ENCODE data around the gene RPRD1B. TPM values are rescaled to one million over a fixed set of nuclear protein-coding genes. Genes with fewer than 3 reads are reported as not detected.
"Not testable (repeated sequence)": the region's sequence is repeated elsewhere in the genome, so short reads cannot be mapped to it uniquely, and the experiment has no call there.

RPRD1B gene
- total RNA-seq, 4 donors from 2014 or later, result 15.2 to 25.9 (median 23.6) TPM

DNA sequence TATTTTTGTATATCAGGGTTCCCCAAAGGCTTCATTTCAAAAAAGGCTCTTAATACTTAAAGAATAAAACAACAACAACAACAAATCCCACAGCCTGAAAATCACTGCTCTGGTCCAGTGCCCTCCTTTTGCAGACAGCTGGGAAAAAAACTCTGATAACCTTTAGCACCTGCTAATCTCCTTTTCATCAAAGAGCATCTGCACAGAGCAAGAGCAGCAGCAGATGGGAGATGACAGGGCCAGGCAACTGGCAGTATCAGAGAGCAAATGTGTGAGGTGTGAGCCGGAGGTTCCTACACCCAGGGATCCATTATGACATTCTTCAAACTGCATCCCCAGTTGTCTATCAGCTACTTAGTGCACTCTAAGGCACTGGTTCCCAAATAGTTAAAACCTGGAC lies 26.0 kb upstream of the RPRD1B start:
- no peaks in the 10 kb centered on the region for H3K27me3 ChIP-seq
- no peak overlapping the region for H3K4me3 ChIP-seq
- DNase-seq, result no peak
- H3K36me3 ChIP-seq, result peaks cover 0 to 64% (median 4%) of the 10 kb centered on the region in 3 donors
- TF ChIP-seq POLR2A (IDR thresholded peaks at IDR 0.05), result no peak
- TF ChIP-seq, protein P1, sequence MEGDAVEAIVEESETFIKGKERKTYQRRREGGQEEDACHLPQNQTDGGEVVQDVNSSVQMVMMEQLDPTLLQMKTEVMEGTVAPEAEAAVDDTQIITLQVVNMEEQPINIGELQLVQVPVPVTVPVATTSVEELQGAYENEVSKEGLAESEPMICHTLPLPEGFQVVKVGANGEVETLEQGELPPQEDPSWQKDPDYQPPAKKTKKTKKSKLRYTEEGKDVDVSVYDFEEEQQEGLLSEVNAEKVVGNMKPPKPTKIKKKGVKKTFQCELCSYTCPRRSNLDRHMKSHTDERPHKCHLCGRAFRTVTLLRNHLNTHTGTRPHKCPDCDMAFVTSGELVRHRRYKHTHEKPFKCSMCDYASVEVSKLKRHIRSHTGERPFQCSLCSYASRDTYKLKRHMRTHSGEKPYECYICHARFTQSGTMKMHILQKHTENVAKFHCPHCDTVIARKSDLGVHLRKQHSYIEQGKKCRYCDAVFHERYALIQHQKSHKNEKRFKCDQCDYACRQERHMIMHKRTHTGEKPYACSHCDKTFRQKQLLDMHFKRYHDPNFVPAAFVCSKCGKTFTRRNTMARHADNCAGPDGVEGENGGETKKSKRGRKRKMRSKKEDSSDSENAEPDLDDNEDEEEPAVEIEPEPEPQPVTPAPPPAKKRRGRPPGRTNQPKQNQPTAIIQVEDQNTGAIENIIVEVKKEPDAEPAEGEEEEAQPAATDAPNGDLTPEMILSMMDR (IDR thresholded peaks at IDR 0.05), result no peak
- intact Hi-C loops (cut with DNase I), result no loop called here
- H3K4me1 ChIP-seq, result no peaks in the 10 kb centered on the region
- 100% methylated on average over 1 of the region's 1 CpG for WGBS, 2 donors
- no peak overlapping the region for H3K27ac ChIP-seq
- H3K9me3 ChIP-seq, result no peaks in the 10 kb centered on the region

DNA sequence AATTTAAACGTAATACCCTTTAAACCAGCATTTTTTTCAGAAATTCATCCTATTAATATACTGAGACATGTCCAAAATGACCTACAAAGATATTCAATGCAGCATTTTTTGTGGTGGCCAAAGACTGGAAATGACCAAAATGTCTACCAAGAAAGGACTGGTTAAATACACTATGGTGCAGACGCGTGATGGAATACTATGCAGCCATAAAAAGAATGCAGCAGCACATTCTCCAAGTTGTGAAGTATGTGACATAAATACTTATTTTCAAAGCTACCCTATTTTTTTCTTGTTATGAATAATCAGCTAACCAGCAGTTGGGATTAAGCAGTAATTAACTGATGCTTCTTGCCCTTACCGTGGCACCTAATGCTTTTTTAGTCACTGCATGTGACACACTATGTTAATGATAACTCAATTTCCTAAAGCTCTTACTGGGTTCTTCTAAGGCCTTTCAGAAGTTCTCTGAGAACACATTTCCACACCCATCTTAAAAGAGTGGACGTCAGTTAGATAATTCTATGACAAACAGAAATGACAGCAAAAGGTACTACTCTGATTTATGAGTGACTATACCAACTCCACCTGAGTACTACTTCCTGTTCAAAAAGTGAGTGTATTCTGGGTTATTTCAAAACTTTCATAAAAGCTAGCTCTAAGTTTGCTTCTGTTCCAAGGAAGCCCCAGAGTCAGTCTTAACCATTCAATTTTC lies 25.2 kb upstream of the RPRD1B start:
- intact Hi-C loops (cut with DNase I), result no loop called here
- no peak for DNase-seq
- whole genome bisulfite sequencing, 2 donors, result 75 to 79% methylated on average over 5 of the region's 5 CpGs
- Histone ChIP-seq H3K36me3 (peaks cover 2 to 64% (median 12%) of the 10 kb centered on the region in 3 donors), H3K9me3 (no peaks in the 10 kb centered on the region), H3K27me3 (no peaks in the 10 kb centered on the region), H3K27ac (no peak overlapping the region), H3K4me1 (no peaks in the 10 kb centered on the region), H3K4me3 (no peak overlapping the region)
- no peak for TF ChIP-seq POLR2A (IDR thresholded peaks at IDR 0.05)
- TF ChIP-seq, protein P1 (IDR thresholded peaks at IDR 0.05), result no peak

DNA sequence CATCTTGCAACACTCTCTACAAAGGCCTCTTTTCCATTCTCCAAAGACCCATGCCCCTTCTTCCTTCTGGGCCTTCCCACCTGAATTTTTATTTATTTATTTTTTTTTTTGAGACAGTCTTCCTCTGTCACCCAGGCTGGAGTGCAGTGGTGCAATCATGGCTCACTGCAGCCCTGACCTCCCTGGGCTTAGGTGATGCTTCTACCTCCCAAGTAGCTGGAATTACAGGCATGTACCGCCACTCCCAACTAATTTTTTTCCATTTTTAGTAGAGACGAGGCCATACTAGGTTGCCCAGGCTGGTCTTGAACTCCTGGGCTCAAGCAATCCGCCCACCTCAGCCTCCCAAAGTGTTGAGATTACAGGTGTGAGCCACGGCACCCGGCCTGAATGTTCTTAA lies 24.1 kb upstream of the RPRD1B start:
- H3K27ac ChIP-seq; H3K4me1 ChIP-seq; H3K9me3 ChIP-seq; H3K4me3 ChIP-seq; DNase-seq; intact Hi-C loops (cut with DNase I); H3K27me3 ChIP-seq: not testable (repeated sequence)
- 93 to 94% methylated on average over 5 of the region's 5 CpGs for WGBS, 2 donors
- peaks cover 3 to 64% (median 12%) of the 10 kb centered on the region in 3 donors for H3K36me3 ChIP-seq

DNA sequence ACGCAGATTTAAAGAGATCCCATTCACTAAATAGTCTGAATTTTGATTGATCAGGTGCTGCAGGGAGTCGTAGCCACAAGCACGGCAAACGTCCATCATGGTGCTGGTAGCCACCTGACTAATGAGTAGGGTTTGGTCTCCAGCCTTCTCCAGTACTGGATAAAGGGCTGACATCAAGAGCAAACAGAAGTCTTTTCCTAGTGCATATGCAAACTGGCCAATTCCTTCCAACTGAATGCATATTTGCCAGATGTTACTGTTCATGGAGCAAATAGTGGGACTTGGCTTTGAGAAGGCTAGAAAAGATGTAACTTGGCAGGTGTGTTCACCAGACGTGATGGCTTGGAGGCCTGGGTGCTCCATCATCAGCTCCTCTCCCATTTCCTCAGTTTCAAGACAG lies 21.9 kb upstream of the RPRD1B start:
- H3K27ac ChIP-seq, result no peak overlapping the region
- H3K9me3 ChIP-seq, result no peaks in the 10 kb centered on the region
- TF ChIP-seq, protein P1 (IDR thresholded peaks at IDR 0.05), result no peak
- no peak for TF ChIP-seq POLR2A (IDR thresholded peaks at IDR 0.05)
- no peak overlapping the region for H3K4me3 ChIP-seq
- peaks cover 3 to 66% (median 12%) of the 10 kb centered on the region in 3 donors for H3K36me3 ChIP-seq
- DNase-seq, result no peak
- intact Hi-C loops (cut with DNase I), result no loop called here
- 93 to 98% methylated on average over 5 of the region's 5 CpGs for WGBS, 2 donors
- no peaks in the 10 kb centered on the region for H3K4me1 ChIP-seq
- no peaks in the 10 kb centered on the region for H3K27me3 ChIP-seq

DNA sequence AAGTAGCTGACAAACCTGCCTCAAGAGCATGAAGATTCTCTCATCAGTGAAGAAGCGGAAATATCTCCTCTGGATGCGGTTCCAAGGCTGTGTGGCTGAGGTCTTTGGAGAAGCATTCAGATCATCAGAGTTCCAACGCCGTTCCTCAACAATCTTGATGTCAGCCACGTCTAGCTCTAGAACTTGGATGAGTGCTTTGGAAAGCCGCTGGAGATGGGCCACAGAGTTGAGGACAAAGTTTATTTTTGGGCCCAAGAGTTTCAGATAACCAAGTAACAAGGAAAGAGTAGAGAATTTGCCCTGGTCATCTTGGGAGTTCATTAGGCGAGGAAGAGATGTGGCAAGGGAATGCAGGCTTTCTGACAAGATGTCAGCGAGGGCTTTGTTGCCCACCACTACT lies 21.2 kb upstream of the RPRD1B start:
- Histone ChIP-seq H3K36me3 (peaks cover 3 to 73% (median 12%) of the 10 kb centered on the region in 3 donors), H3K27ac (no peak overlapping the region), H3K27me3 (no peaks in the 10 kb centered on the region), H3K4me1 (no peaks in the 10 kb centered on the region), H3K4me3 (no peak overlapping the region), H3K9me3 (peaks cover 0 to 4% (median under 1%) of the 10 kb centered on the region in 3 donors)
- WGBS, 2 donors, result 86 to 91% methylated on average over 8 of the region's 8 CpGs
- intact Hi-C loops (cut with DNase I), result no loop called here
- no peak for DNase-seq
- TF ChIP-seq POLR2A (IDR thresholded peaks at IDR 0.05), result no peak
- TF ChIP-seq, protein P1 (IDR thresholded peaks at IDR 0.05), result no peak

All from esophagus squamous epithelium (tissue), 5 donors.